HepG2 (cell line): Measurements from ENCODE around the gene MMP24OS. TPM values are rescaled to one million over a fixed set of nuclear protein-coding genes. Genes with fewer than 3 reads are reported as not detected.
A peak's percentile ranks its signal among the peaks of the same experiment; 100 is the strongest.

ENCODE experiments used
- ARNTL ChIP-seq: sonication (generic); formaldehyde crosslinking; IDR thresholded peaks from 2 replicates; pipeline ENCODE4 v1.4.0; 2020; ENCODE audit warnings: mild to moderate bottlenecking, missing genetic modification reagents
- DPF2 ChIP-seq: sonication (generic); formaldehyde crosslinking; IDR thresholded peaks from 2 replicates; pipeline ENCODE4 v1.4.0; 2020; ENCODE audit warnings: mild to moderate bottlenecking, low read depth, missing genetic modification reagents, borderline replicate concordance
- DZIP1 ChIP-seq: sonication (generic); formaldehyde crosslinking; IDR thresholded peaks from 2 replicates; pipeline ENCODE4 v1.5.0; 2020; ENCODE audit warnings: mild to moderate bottlenecking, missing genetic modification reagents
- HDAC6 ChIP-seq: fragments of 200-600 bp; sonication (generic); IDR thresholded peaks from 2 replicates; pipeline ENCODE4 v1.7.0; 2017; ENCODE audit warnings: mild to moderate bottlenecking, antibody characterized with exemption, low read length, low read depth
- HIC2 ChIP-seq: sonication (generic); formaldehyde crosslinking; IDR thresholded peaks from 2 replicates; pipeline ENCODE4 v1.9.0; 2022; ENCODE audit warnings: low read depth, missing genetic modification reagents
- KDM5A ChIP-seq: fragments of 200-600 bp; sonication (generic); IDR thresholded peaks from 2 replicates; pipeline ENCODE4 v1.7.0; 2018; ENCODE audit warnings: antibody characterized with exemption, mild to moderate bottlenecking, low read length, borderline replicate concordance
- RARA ChIP-seq: IDR thresholded peaks from 2 replicates; pipeline ENCODE4 v1.6.1; 2016; ENCODE audit warnings: missing genetic modification reagents, missing compliant biosample characterization
- REPIN1 ChIP-seq: sonication (generic); formaldehyde crosslinking; IDR thresholded peaks from 2 replicates; pipeline ENCODE4 v1.8.0; 2022; ENCODE audit warnings: missing genetic modification reagents, low read depth, mild to moderate bottlenecking, borderline replicate concordance
- SOX13 ChIP-seq, 3 experiments: fragments of 450-650 bp in 1 of 3; sonication (generic) in 1 of 3; formaldehyde crosslinking in 1 of 3; IDR thresholded peaks in 2 of 3; conservative IDR thresholded peaks in 1 of 3; 2 replicates each; pipeline versions ENCODE4 v1.5.0 to v1.6.1; 2016 to 2020; ENCODE audit warnings: antibody characterized with exemption in 1 of 3, mild to moderate bottlenecking in 1 of 3, missing compliant biosample characterization in 1 of 3, missing genetic modification reagents in 1 of 3, moderate library complexity in 1 of 3
- SSRP1 ChIP-seq: IDR thresholded peaks from 2 replicates; pipeline ENCODE4 v1.6.1; 2016; ENCODE audit warnings: control low read depth
- STAT6 ChIP-seq: sonication (generic); formaldehyde crosslinking; IDR thresholded peaks from 2 replicates; pipeline ENCODE4 v1.4.0; 2020; ENCODE audit warnings: missing genetic modification reagents, mild to moderate bottlenecking, borderline replicate concordance
- ZBTB25 ChIP-seq: IDR thresholded peaks from 2 replicates; pipeline ENCODE4 v1.6.1; 2018; ENCODE audit warnings: missing genetic modification reagents
- ZFP36 ChIP-seq: fragments of 150-350 bp; IDR thresholded peaks from 2 replicates; pipeline ENCODE4 v1.6.1; 2018; ENCODE audit warnings: borderline replicate concordance, low read length, low read depth; ENCODE audit not compliant: partially characterized antibody
- ZFP36L1 ChIP-seq: sonication (generic); formaldehyde crosslinking; IDR thresholded peaks from 2 replicates; pipeline ENCODE4 v1.8.0; 2022; ENCODE audit warnings: mild to moderate bottlenecking, missing genetic modification reagents, moderate library complexity
- ZSCAN25 ChIP-seq: sonication (generic); formaldehyde crosslinking; IDR thresholded peaks from 2 replicates; pipeline ENCODE4 v1.8.0; 2022; ENCODE audit warnings: mild to moderate bottlenecking, missing genetic modification reagents
- polyA plus RNA-seq, 8 experiments: library from polyadenylated mRNA; depleted of rRNA in 3 of 8; stranded (reverse) in 7 of 8; unstranded in 1 of 8; fragments of >200 nt; fragmentation: Illumina TruSeq in 4 of 8; extraction: Trizol in 4 of 8; gene quantifications; 2 replicates each; pipeline versions ENCODE4 v1.2.1 to v1.2.3, GENCODE V29; 2011 to 2016; ENCODE audit warnings: low read depth in 4 of 8, missing spikeins in 1 of 8, mixed read lengths in 1 of 8; ENCODE audit not compliant: insufficient read depth in 1 of 8
- total RNA-seq, 5 experiments: library from RNA; depleted of rRNA; stranded (reverse); fragments of >200 nt; fragmentation: Illumina TruSeq; extraction: Trizol; gene quantifications; 2 replicates each; pipeline ENCODE4 v1.2.3, GENCODE V29; 2016; ENCODE audit warnings: low read depth in 1 of 5

The MMP24OS gene
- total and polyA plus RNA-seq, 2 of the 13 experiments (the other 11 are each of a cell fraction or from before 2014, with no cell fraction given): 6.0 to 8.5 TPM

- TF ChIP-seq DZIP1 (CRISPR knock-in tag): peak; percentile 52; the same call in 1 of the 2 replicates
- no peak for TF ChIP-seq KDM5A
- TF ChIP-seq ZBTB25 (CRISPR knock-in tag): no peak
- TF ChIP-seq ZSCAN25: no peak
- no peak for TF ChIP-seq HIC2 (CRISPR knock-in tag)
- peak; percentile 31; the same call in 1 of the 2 replicates for TF ChIP-seq ARNTL (CRISPR knock-in tag)
- TF ChIP-seq ZFP36: no peak
- TF ChIP-seq SSRP1: no peak
- TF ChIP-seq ZFP36L1 (CRISPR knock-in tag): no peak
- no peak for TF ChIP-seq HDAC6
- TF ChIP-seq REPIN1 (CRISPR knock-in tag): no peak
- 0 out of 2 replicates have a peak, but pooled peaks have one; percentile 17 for TF ChIP-seq RARA (CRISPR knock-in tag)
- TF ChIP-seq SOX13 (IDR thresholded peaks at IDR 0.05): no peak
- TF ChIP-seq SOX13 (CRISPR knock-in tag; conservative IDR thresholded peaks at IDR 0.05 in 1 of 2, IDR thresholded peaks at IDR 0.05 in 1 of 2): no peak
- no peak for TF ChIP-seq STAT6 (CRISPR knock-in tag)
- TF ChIP-seq DPF2 (CRISPR knock-in tag): no peak
These were observed 14.8 kb upstream of the MMP24OS start (continued) for GRCh38 chr20:35292504-35293285.
